SIG-M5 treated with dmso at 0.1 percent for 504 hours (cell line): Measurements from ENCODE around the gene RMC1.
"Not testable (repeated sequence)": the region's sequence is repeated elsewhere in the genome, so short reads cannot be mapped to it uniquely, and the experiment has no call there.

Experiments used
- DNase-seq: peaks from one replicate; lab custom pipeline; 2025; ENCODE audit not compliant: unreplicated experiment; lab: John Stamatoyannopoulos, UW

Gene RMC1

GRCh38 chr18:23556145-23556780 is 53.0 kb downstream of the RMC1 start:
- no peak for DNase-seq

DNA sequence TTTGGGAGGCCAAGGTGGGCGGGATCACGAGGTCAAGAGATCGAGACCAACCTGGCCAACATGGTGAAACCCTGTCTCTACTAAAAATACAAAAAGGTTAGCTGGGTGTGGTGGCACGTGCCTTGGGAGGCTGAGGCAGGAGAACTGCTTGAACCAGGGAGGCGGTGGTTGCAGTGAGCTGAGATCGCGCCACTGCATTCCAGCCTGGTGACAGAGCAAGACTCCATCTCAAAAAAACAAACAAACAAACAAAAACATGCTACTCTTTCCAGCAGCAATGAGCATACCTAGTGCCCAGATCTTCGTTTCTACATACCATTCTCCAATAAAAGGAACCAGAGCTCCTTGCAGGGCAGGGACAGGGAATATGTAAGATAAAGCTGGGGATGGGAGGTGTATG is 54.2 kb downstream of the RMC1 start:
- DNase-seq, result not testable (repeated sequence)

GRCh38 chr18:23560186-23560585 is 56.9 kb downstream of the RMC1 start:
- DNase-seq, result no peak

- no peak for DNase-seq
Measured at GRCh38 chr18:23563377-23564043, 60.2 kb downstream of the RMC1 start.

DNA sequence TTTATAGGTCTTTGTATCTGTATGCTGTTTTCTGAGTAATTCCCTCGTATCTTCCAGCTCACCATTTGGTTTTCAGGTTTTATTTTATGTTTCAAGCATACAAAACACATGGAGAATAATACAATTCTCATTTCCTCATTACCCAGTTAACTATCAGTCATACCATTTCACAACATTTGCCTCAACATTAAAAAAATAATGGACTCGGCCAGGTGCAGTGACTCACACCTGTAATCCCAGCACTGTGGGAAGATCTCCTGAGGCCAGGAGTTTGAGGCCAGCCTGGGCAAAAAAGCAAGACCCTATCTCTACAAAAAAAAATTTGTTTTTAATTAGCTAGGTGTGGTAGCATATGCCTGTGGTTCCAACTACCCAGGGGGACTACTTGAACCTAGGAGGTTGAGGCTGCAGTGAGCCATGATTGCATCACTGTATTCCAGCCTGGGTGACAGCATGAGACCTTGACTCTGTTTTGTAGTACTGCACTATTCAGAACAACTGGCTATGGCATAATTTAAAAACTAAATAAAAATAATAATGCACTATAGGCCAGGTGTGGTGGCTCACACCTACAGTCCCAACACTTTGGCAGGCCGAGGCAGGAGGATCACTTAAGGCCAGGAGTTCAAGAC is 62.7 kb downstream of the RMC1 start:
- DNase-seq, result no peak

DNA sequence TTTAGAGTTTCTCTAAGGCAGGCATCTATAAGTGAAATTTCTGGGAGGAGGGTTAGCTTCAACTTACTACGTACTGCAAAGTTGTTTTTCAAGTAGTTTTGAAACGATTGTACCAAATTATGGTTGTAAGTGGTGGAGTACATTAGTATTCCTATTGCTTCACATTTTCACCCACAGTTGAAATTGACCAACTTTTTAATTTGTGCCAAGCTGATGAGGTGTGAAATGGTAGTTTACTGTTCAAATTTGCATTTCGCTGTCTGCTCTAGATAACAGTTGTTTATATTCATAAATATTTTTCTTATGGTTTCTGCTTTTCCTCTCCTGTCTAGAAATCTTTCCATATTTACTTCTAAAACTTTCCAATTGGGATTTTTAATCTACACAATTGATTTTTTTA is 64.4 kb downstream of the RMC1 start:
- DNase-seq, result no peak

DNA sequence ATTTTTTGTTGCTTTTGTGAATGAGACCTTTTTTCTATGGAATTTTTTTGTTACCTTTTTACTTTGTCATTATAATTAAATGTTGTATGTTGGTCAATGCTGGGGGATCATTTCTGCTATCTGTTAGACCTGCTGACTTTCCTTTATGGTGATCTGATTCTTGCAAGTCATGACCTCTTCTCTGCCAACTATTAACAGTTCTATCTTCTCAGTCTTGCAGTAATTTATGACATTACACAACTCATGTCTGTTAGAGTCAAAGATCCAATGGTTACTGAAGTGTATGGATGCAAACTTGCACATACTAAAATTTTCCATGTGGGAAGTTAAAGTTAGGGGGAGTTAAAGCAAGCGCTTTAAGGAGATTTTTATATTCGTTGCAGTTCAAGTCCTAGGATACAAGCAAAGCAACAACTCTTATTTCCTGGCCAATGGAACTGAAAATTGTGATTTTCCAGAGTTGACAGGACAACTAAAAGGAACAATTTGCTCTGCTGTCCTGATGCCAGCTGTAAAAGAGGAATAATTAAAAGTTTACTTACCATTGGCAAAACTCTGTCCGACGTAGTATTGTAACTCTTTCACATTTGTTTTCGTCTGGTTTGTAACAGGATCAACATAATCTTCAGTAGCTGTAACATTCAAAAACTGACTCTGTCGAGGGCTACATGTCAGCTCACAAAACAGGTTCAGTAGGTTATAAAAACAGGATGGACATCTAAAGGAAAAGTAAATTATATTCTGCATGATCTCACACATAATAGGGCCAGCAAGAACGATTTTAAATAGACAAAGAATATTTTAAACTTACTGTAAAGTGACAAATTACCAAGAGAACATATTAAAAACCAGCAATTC is 65.2 kb downstream of the RMC1 start:
- DNase-seq, result no peak

DNA sequence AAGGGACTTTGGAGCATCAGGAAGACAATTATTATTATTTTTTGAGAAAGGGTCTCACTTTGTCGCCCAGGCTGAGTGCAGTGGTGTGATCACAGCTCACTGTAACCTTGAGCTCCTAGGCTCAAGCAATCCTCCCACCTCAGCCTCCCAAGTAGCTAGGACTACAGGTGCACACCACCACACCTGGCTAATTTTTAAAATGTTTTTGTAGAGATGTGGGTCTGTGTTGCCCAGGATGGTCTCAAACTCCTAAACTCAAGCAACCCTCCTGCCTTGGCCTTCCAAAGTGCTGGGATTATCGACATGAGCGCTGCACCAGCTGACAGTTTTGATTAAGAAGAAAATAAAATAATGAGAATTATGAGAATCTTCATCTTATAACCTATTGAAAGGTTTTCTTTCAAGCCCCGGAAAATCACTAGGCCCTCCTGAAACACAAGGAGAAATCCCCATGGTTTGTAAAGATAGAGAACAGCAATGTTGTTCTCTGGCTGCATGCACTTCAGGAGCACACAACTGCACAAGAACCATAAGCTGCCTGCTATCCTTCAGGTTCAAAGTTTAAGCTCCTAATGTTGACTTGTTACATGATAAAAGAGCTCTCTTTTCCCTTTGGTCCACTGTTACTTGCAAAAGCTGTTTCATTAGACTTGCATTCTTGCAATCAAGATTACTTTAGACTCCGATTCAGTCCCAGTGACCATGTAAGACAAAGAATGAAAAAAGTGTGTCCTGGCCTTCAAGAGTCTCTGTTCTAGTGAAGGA is 66.2 kb downstream of the RMC1 start:
- DNase-seq, result no peak

- no peak for DNase-seq
Measured at GRCh38 chr18:23570912-23571504, 67.7 kb downstream of the RMC1 start.

GRCh38 chr18:23572012-23572411 is 68.7 kb downstream of the RMC1 start:
- DNase-seq, result no peak

- DNase-seq, result no peak
Measured at GRCh38 chr18:23572570-23572969, 69.3 kb downstream of the RMC1 start.

GRCh38 chr18:23573020-23573419 is 69.7 kb downstream of the RMC1 start:
- no peak for DNase-seq

DNA sequence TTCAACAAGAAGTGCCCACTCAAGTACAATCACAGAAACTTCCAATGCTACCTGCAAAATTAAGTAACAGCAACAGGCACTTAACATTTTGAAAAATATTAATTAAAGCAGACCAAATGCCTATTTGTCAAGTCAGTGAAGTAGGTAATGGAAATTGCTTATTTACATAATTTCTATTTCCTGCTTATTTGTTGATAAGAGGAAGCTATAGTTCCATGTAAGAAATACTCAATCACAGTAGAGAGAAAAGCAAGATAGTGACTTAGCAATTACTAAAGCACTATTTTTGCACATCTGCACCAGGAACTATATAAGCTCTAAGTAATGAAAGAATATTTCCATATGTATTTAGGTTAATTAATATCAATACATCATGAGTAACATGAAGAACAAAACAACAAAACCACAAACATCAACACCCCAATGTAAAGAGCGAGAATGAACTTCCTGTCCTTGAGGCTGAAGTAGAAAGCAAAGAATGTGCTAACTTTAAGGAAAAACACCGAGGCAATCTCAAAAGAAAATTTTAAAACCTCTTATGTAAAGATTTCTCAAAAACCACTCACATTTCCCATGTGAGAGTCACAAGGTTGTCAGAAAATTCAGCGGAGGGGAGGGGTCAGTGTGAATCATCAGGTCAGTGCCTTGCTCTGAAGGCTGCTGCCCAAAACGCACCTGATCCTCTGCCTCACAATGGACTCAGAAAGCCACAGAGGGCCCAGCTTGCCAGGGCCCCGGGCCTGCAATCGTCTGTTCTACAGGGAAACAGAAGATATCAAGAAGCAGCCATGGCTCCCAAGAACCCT is 70.5 kb downstream of the RMC1 start:
- DNase-seq, result no peak

DNA sequence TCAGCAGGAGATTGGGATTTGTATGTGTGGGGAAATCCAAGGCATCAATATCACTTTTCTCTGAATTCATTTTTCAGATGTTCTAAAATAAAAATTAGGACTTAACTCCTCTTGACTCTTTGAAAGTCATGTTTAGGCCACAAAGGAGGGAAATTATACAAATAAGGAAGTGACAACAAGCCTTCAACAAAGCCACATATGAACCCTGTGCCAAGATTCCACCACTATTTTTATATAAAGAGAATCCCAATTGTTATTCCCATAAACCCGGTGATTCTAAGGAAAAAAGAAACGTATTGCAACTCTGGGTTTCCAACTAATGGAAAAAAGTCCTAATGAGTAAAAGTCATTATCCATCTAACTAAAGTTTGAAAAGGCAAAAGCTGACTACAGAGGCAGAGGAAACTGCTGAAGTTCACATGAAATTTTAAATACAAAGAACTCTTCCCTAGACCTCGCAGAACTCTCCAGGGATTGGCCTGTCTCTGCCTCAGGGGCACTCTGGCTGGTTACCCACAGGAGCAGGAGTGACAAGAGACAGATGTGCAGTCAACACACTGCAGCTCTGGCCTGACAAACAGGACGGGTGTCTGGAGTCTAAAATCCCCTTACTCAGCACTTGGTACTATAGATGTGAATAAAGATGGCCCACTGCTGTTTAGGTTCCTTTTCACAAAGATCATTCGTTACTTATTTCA is 71.4 kb downstream of the RMC1 start:
- DNase-seq, result no peak

DNA sequence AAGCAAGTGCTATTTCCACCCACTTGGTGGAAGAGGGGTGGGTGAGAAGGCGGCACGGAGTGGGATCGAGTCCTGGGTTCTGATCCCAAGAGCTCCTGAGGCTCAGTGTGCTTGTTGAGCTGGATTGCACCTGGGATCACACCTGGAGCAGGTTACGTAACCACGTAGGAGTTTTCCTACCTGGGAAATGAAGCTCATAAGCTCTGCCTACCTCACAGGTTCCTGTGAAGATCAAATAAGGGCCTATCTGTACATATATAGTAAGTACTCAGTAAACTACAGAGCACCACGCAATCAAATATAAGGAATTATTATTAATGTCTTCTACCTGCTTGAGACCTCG is 72.0 kb downstream of the RMC1 start:
- no peak for DNase-seq

GRCh38 chr18:23577521-23577920 is 74.2 kb downstream of the RMC1 start:
- DNase-seq, result not testable (repeated sequence)

DNA sequence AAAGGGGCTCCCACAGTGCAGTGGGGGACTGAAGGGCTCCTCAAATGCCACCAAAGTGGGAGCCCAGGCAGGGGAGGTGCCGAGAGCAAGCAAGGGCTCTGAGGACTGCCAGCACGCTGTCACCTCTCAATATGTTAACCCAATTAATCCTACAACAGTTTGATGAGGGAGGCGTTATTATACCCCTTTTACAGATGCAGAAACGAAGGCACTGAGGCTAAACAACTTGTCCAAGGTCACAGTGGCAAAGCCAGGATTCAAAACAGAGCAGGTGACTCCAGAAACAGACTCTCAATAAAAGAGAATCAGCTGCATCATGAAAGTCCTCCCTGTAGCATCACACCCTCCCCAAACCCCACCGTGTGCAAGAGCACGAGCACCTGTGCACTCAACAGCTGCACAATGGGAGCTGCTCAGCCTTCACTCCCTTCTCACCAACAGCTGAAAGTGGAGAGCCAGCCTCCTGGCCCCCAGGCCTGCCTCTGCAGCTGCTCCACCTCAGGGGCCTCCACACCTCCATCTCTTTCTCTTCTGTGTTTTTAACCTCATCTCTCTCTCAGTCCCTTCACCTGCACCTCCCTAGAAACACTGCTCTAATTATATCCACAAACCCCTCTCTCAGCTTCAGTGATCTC is 74.9 kb downstream of the RMC1 start:
- no peak for DNase-seq

DNA sequence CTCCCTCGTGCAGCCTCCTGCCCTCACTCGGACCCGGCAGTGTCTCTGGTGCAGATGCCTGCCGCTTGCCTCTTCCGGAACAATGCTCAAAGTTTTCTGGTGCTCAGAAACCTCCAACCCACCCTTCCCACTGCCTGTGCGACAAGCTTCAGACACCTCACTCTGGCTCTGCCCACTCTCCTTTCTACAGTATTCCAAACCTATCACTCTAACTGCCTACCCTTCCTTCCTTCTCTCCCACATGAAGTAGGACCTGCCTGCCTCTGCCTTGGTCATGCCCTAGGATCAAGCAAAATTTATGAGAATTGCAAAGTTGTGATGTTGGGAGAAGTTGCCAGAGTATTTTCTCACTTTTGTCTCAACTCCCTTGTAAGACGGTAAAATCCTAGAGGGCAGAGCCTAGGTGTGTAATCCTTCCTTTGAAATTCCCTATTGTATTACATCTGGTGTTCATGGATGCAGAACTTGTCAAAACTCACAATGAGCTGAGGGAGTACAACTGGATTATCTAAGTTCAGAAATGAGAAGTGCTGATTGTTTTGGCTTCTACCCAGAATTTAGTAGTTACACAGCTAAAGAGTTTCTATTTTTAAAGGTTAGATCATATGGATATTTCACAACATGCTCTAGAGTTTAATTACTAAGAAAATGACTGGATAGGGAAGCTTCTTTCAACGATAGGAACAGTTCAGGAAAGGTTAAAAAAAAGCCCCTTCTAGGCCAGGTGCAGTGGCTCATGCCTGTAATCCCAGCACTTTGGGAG is 75.8 kb downstream of the RMC1 start:
- DNase-seq, result peak; percentile 62
